Right lobe of liver (tissue), 6 donors: ENCODE data around the gene SDK1. TPM values are rescaled to one million over a fixed set of nuclear protein-coding genes. Genes with fewer than 3 reads are reported as not detected.

Source experiments
- ATAC-seq, 4 donors: fragments of 200-7000 bp; cut with Tn5 transposase; one replicate each; pipeline ENCODE4 v1.9.1; 2020; ENCODE audit warnings: mild to moderate bottlenecking in 4 of 4, moderate library complexity in 4 of 4
- DNase-seq, 3 donors: peaks; one replicate each; pipeline ENCODE4 v3.0.0-alpha.2; 2020
- H3K27ac ChIP-seq, 3 donors: fragments of 200-600 bp; one replicate each; pipeline ENCODE4 v1.8.0; 2022
- H3K27me3 ChIP-seq, 2 donors: fragments of 200-600 bp; one replicate each; pipeline ENCODE4 v1.8.0; 2022
- H3K36me3 ChIP-seq, 4 donors: fragments of 200-600 bp; sonication (generic) in 1 of 4; one replicate each; pipeline versions ENCODE4 v1.5.1 to v1.8.0; 2017 to 2022; ENCODE audit warnings: control low read depth in 1 of 4
- H3K4me1 ChIP-seq, 4 donors: fragments of 200-600 bp; sonication (generic) in 1 of 4; one replicate each; pipeline versions ENCODE4 v1.5.1 to v1.8.0; 2017 to 2022; ENCODE audit warnings: control low read depth in 1 of 4
- H3K4me3 ChIP-seq, 3 donors: fragments of 200-600 bp; one replicate each; pipeline ENCODE4 v1.8.0; 2022
- H3K9me3 ChIP-seq, 4 donors: fragments of 200-600 bp; sonication (generic) in 1 of 4; one replicate each; pipeline versions ENCODE4 v1.5.1 to v1.8.0; 2017 to 2022; ENCODE audit warnings: control low read depth in 1 of 4
- POLR2A ChIP-seq: fragments of 450-650 bp; IDR thresholded peaks from one replicate; pipeline ENCODE4 v1.6.1; 2017; ENCODE audit warnings: antibody characterized with exemption, mild to moderate bottlenecking
- WGBS: methylation state at CpG from one replicate; pipeline ENCODE4 v1.1.6; 2018; ENCODE audit warnings: low coverage, low lambda C conversion rate; ENCODE audit not compliant: insufficient coverage; ENCODE audit errors: missing lambda C conversion rate; 5-methylcytosine and 5-hydroxymethylcytosine counted together
- intact Hi-C, 2 donors: fragments of 100-400 bp; cut with DNase I; formaldehyde crosslinking; loops; one replicate each; pipeline versions ENCODE4 v1.11.2 to v1.14.1; 2022
- total RNA-seq, 6 experiments: library from RNA; depleted of rRNA in 2 of 6; stranded (reverse); fragments of >200 nt in 2 of 6; fragmentation: NEBNext Ultra II Directional in 3 of 6; extraction: Animal tissue kit (Norgen Biotek cat#: 25700) in 3 of 6; gene quantifications; one replicate each; pipeline versions ENCODE4 v1.1.0 to v1.2.4, GENCODE V29; 2016 to 2023
- TF ChIP-seq, protein P1 (sequence below), 4 donors: fragments of 200-600 bp in 3 of 4; fragments of 450-650 bp in 1 of 4; IDR thresholded peaks; one replicate each; pipeline versions ENCODE4 v1.5.1 to v1.8.0; 2016 to 2022; ENCODE audit warnings: antibody characterized with exemption in 4 of 4, mild to moderate bottlenecking in 2 of 4
- donor health status: DM: no; HTN: yes; CAD: no.
- donor health status: DM: no; HTN: no; CAD: no.
- donor health status: DM: no; HTN: no; CAD: no.
- donor health status: DM: no; HTN: yes; CAD: no.
- donor health status: DM: no; HTN: yes; CAD: no.

The SDK1 gene
- total RNA-seq, 6 experiments from 2014 or later, result 0.07 to 1.4 (median 0.65) TPM

DNA sequence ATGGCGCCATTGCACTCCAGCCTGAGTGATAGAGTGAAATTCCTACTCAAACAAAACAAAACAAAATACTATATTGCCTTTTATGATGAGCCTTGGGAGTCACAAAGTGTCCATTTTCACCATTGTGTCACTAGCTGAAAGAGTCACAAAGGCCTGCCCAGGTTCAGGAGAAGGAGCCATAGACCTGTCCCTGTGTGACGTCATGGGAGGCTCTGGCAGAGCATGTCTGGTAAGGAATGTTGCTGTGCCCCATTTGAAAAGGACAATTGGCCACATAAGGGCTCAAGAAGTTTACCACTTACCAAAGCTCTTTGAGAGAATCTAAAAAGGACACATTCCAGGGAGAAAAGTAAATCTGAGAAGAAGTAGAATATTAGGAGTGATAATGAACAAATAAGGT, 367.7 kb downstream of the SDK1 start:
- no peaks in the 10 kb centered on the region for H3K27me3 ChIP-seq
- no peak overlapping the region for H3K4me3 ChIP-seq
- H3K27ac ChIP-seq, result no peak overlapping the region
- H3K9me3 ChIP-seq, result no peaks in the 10 kb centered on the region
- intact Hi-C loops, result no loop called here
- H3K36me3 ChIP-seq, result no peaks in the 10 kb centered on the region
- WGBS, result 41% methylated on average over 2 of the region's 2 CpGs
- no peaks in the 10 kb centered on the region for H3K4me1 ChIP-seq
- ATAC-seq, result no peak
- DNase-seq, result no peak
- TF ChIP-seq, protein P1, sequence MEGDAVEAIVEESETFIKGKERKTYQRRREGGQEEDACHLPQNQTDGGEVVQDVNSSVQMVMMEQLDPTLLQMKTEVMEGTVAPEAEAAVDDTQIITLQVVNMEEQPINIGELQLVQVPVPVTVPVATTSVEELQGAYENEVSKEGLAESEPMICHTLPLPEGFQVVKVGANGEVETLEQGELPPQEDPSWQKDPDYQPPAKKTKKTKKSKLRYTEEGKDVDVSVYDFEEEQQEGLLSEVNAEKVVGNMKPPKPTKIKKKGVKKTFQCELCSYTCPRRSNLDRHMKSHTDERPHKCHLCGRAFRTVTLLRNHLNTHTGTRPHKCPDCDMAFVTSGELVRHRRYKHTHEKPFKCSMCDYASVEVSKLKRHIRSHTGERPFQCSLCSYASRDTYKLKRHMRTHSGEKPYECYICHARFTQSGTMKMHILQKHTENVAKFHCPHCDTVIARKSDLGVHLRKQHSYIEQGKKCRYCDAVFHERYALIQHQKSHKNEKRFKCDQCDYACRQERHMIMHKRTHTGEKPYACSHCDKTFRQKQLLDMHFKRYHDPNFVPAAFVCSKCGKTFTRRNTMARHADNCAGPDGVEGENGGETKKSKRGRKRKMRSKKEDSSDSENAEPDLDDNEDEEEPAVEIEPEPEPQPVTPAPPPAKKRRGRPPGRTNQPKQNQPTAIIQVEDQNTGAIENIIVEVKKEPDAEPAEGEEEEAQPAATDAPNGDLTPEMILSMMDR (IDR thresholded peaks at IDR 0.05), result no peak
- no peak for TF ChIP-seq POLR2A

DNA sequence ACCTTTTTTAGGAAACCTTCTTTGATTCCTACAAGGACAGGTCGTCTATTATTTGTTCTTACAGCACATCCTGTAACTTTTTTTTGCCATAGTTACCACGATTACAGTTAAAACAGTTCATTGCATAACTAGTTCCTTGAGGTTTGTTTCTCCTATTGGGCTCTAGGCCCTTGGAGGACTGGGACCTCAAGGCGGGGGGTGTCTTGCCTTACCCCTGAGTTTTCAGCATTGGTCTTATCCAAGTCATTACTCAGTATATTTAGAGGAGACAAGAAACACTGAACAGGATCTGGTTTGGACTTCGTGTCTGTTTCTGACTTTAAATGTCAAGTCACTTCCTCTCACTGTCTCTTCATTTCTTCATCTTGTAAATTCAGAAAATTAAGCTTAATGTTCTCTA, 369.8 kb downstream of the SDK1 start:
- no peak for ATAC-seq

DNA sequence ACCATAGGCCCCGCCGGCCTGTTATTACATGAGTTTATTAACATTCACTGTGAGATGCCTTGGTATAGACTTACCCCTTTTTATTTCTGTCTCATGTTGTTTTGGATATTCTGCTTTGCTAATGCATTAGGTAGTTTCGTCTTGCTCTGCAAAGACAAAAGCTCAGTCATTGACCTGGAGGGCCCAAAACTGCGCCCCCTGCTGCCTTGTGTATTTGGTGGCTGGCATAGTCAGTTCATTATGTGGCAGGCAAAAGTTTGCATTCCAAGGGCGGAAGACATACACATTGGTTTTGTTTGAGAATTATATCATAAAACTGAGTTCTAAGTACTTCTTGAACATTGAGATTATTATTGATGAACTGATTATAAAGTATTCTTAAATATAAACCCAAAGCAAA, 372.5 kb downstream of the SDK1 start:
- H3K9me3 ChIP-seq, result no peaks in the 10 kb centered on the region
- no peak overlapping the region for H3K27ac ChIP-seq
- peak in 1 of 4 donors; percentile 37 for ATAC-seq
- H3K36me3 ChIP-seq, result no peaks in the 10 kb centered on the region
- H3K4me3 ChIP-seq, result no peak overlapping the region
- intact Hi-C loops, result no loop called here
- no peaks in the 10 kb centered on the region for H3K27me3 ChIP-seq
- TF ChIP-seq, protein P1 (IDR thresholded peaks at IDR 0.05), result peak; percentile 3 to 40 (median 32)
- no peak for TF ChIP-seq POLR2A
- H3K4me1 ChIP-seq, result no peaks in the 10 kb centered on the region
- WGBS, result 55% methylated on average over 5 of the region's 5 CpGs
- DNase-seq, result no peak

More for the DNA sequence above, 369.8 kb downstream of the SDK1 start:
- Histone ChIP-seq H3K4me1 (no peaks in the 10 kb centered on the region), H3K36me3 (no peaks in the 10 kb centered on the region), H3K27me3 (no peaks in the 10 kb centered on the region), H3K4me3 (no peak overlapping the region), H3K9me3 (no peaks in the 10 kb centered on the region), H3K27ac (no peak overlapping the region)
- intact Hi-C loops, result no loop called here
- TF ChIP-seq, protein P1 (IDR thresholded peaks at IDR 0.05), result no peak
- TF ChIP-seq POLR2A, result no peak
- WGBS, result 15% methylated on average over 4 of the region's 4 CpGs
- no peak for DNase-seq

DNA sequence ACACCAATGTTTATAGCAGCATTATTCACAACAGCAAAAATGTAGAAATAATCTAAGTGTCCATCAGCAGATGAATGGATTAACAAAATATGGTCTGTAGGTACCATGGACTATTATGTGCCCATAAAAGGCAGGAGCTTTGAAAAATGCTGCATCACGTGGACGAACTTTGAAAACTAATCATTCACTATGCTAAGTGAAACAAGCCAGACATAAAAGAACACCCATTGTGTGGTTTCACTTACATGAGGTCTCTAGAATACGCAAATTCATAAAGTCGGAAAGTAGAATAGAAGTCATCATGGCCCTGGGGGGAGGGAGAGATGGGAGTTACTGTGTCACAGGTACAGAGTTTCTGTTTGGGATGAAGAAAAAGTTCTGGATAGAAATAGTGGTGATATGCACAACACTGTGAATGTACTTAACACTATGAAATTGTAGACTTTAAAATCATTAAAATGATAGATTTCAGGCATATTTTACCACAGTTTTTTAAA, 377.3 kb downstream of the SDK1 start:
- Histone ChIP-seq H3K4me3 (no peak overlapping the region), H3K36me3 (no peaks in the 10 kb centered on the region), H3K27me3 (no peaks in the 10 kb centered on the region), H3K4me1 (no peaks in the 10 kb centered on the region), H3K27ac (no peak overlapping the region), H3K9me3 (no peaks in the 10 kb centered on the region)
- no peak for TF ChIP-seq POLR2A
- TF ChIP-seq, protein P1 (IDR thresholded peaks at IDR 0.05), result no peak
- WGBS, result 77% methylated on average over 4 of the region's 4 CpGs
- DNase-seq (no peak), ATAC-seq (no peak)
- intact Hi-C loops, result no loop called here
